HG03575 (cell line): ENCODE measurements around the gene DMPK.

Experiments
- ATAC-seq: cut with Tn5 transposase; IDR thresholded peaks from one replicate; pipeline ENCODE4 v1.9.1; 2021; ENCODE audit not compliant: unreplicated experiment, insufficient number of reproducible peaks, low FRiP score; ENCODE audit errors: extremely low read depth

DMPK gene

DNA sequence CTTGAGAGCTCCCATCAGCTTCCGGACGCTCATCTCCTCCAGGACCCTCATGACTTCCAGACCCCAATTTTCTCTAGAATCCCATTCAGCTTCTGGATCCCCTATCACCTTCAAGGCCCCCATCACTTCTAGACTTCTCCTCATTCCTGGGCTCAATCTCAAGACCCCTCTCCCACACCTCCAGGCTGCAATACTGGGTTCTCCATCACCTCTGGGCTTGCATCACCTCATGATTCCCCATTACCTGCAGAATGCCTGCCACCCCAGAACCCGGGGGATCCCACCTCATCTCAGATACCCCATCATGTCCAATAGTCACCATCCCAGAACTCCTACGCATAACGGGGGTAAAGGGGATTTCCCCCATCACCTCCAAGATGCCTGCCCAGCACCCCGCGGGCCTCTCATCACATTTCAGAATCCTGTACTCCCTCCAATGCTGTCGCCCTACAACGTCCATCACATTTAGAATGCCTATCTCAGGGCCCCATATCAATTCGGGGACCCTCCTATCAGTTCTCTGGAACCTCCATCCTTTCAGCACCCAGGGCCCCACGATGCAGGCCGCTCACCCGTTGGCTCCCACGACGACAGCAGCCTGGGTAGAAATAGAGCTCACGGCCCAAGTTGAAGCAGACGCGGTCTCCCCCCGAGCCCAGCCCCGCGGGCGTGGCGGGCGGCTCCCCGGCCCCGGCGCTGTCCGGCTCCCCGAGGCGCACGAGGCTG, 9.6 kb upstream of the DMPK start:
- ATAC-seq, result no peak

DNA sequence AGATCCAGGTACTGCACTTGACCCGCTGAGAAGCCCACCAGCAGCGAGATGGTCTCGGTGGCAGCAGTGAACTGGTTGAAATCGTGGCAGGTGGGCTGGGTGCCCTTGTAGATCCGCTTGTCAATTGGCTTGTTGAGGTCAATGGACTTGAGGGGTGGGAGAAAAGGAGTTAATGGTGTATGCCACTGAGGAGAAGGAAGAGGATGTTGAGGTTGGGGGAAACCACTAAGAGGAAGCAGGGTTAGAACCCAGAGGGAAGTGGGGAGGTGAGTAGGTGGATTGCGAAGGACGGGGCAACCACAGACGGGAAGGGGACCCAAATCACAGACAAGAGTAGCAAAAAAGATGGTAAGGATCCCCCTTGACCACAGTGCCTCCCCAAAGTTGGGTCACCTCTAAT, 8.7 kb upstream of the DMPK start:
- no peak for ATAC-seq

DNA sequence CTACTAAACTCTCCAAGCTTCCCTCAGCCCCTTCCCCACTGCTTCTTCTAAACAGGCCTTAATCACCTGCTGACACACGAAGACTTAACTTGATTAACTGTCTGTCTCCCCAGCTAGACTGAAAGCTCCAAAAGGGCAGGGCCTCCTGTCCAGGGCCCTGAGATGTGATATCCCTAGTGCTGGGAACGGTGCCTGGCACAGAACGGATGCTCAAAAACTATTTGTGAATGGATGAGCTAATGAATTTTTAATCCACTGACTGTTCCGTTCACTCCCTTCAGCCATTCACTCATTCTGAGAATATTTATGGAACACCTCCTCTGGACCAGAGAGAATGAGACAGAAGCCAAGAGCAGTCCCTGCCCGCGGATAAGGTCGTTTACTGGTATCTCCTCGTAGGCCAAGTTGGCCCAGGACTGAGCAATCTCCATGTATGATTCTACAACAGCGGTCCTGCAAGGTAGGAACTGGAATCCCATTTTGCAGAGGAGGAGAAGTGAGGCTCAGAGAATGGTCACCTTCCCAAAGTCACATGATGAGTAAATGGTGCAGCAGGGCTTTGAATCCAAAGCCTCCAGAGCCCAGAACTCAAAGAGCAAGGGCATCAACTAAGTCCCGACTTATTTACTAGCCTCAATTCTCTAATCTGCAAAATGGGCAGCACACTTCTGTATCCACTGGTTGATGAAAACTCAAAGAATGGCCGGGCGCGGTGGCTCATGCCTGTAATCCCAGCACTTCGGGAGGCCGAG, 6.9 kb upstream of the DMPK start:
- ATAC-seq, result no peak

DNA sequence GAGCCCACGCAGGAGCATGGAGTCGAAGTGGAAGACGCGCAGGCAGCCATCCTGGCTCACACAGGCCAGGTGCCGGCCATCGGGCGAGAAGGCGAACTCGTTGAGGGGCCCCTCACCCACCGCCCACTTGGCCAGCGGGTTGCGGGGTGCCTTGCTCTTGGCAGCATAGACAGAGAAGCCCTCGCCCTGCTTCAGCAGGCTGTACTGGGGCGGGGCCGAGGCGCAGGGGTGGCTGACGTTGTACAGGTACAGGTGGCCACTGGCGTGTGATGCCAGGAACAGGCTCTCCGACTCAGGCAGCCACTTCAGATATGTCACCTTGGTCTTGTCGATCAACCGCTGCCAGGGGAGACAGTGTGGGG, 4.2 kb upstream of the DMPK start:
- ATAC-seq, result no peak

DNA sequence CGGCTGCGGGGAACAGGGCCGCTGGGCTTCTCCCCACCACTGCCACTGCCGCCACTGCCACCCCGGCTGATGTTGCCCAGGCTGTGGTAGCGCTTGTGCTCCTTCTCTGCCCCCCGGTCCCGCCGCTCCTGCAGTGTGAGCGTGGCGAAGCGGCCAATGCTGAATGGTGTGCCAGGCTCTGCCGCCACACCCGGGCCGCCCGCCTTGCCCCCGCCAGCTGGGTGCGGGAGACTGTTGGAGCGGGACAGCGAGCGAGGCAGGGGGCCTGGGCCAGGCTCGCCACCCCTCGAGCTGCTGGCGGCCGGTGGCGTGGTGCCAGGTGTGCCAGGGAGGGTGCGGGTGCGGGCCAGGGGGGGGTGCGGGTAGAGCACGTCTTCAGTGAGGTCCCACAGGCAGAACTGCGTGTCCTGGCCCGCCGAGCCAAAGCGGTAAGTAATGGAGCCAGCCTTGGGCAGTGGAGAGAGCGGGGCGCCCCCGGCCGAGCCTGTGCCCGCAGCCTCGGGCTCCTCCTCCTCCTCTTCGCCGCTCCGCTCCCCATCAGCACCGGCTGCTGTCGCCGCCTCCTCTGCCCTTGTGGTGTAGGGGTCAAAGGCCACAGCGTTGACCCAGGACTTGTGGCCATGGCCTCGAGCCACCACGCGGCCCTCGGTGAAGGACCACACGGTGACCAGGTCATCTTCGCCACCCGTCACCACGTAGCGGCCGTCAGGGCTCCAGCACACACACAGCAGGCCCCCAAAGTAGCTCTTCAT, 3.7 kb upstream of the DMPK start:
- no peak for ATAC-seq

DNA sequence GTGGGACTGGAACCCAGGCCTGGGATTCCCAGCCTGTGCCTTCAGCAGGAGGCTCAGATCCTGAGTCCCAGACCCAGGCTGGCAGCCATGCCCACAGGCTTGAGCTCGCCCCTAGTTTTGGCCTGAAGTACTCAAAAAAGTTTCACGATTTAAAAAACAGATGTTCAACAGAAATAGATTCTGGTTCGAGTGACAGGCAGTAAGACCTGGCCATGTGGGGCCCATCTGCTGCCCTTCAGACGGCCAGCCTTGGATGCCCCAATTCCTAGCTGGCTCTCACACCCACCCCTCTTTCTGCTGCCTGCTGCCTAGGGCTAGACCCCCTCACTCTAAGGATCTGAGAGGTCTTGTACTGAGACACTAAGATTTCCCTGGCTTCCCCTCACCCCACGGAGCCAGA, 2.8 kb upstream of the DMPK start:
- no peak for ATAC-seq

DNA sequence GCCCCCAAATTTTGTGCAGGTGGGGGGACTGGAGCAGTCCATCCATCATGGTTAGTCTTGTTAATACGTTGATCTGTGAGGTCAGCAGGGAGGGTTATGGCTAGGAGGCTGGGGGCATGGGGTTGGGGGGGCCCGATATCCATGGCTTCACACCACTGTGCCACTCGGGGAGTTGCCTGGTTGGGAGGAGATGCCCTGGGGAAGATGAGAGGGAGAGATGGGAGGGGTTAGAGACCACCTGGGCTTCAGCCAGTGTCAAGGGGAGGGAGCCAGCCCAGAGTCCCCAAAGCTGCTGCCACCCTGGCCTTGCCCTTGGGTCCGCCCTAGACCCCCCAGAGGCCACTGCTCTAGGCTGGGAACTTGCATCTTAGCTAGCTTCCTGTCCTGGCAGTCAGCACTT, 1.8 kb upstream of the DMPK start:
- no peak for ATAC-seq

DNA sequence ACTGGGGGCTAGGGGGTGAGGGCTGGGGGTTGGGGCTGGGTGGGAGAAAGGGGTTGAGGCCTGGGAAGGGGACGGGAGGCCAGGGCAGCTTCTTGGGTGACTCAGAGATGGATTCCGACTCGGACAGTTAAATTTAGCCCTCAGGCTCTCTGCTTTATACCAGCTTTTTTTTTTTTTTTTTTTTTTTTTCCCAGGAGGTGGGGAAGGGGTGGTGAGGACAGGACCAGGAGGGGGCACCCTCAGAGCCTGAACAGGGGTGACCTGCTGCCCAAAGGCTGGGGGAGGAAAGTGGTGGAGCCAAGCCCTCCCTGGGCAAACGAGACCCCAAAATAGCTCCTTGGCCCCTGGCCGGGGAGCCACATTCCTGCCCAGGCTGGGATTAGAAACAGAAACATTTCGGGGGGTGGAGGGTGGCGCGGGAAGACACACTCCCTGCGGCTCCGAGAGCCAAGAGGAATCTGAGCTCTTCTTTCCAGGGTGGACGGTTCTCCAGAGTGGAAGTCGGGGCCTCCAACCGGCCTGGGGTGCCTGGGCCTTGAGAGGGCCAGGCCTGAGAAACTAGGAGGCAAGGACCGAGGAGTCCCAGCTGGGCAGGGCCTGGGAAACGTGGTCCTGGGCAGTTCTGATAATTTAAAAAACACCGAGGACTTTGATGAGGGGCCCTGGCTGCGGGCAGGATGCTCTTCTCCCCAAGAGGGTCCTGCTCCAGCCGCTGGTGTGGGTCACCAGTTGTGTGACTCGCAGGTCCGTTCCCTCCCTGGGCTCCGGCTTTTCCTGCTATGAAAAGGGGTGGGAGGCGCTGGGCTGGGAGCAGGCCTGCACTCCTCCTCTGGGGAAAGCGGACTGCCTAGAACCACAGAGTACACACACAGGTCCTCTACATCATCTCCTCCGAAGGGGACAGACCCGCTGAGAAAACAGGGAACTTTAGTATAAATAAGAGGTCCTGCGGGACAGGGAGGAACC, 813 bp upstream of the DMPK start:
- no peak for ATAC-seq

DNA sequence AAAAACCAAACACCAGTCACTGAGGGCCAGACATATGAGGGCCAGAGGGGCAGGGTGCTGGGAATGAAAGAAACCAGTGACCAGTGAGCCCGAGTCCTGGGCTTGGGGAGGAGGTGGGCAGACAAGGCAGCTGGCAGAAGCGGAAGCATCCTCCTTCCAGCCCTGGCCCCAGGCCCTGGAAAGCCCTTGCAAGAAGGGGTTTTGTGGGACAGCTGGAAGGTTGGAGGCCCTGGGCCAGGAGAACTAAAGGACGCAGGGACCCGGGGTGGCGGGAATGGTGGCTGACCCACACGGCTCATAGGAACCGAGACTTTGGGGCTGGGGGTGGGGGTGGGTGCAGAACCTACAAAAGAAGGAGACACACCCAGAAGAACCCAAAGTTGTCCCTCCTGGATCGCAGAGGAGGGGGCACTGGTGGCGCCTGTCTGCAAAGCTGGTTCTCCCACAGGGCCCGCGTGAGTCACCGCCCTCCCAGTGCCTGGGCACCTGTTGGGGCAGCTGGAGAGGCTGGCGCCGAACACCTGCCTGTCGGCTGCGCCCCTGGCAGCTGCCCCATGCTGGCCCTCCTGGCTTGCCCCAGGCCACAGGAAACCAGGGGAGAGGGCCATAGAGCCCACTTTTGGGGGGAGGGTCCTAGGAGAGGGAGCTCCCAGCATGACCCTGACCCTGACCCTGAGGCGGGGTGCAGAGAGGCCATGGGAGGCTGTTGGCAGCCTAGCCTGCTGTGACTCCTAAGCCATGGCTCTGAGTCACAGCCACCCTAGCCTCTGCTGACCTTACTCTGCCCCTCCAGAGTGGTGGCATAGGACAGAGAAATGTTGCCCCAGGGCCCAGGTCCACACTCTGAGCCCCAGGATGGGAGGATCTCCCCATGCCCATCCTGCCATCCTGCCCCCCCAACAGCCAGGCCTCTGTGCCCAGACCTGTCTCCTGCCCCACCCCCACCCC, 802 bp downstream of the DMPK start:
- no peak for ATAC-seq

DNA sequence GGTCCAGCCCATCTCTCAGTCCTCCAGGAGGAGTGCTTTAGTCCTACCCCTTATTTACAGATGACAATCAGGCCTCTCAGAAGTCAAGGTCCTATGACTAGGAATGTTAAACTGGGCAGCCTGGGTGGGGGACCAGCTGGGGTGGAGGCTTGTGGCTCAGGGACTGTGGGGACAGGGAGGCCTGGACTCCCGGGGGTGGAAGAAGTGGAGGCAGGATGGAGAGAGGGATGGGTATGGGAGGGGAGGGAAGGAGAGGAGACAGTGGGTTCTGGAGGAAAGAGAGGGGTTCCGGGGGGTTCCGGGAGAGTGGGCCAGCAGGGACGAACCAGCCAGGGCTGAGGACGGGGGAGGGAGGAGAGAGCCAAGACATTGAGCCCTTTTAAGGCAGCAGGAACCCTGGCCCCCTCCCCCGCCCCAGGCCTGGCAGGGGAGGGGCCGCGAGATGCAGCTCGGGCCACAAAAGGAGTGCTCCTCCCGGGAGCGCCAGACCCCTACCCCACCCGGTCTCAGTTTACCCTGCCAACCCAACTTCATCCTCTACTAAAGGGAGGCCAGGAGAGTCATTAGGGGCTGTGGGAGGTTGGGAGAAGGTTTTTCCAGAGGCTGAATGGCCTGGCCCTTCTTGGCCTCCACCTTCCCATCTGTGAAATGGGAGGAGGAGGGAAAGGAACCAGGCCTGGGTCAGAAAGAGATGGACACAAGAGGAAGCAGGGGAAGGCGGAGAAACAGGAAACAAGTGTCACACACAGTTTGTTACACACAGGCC, 1.7 kb downstream of the DMPK start:
- ATAC-seq, result no peak

DNA sequence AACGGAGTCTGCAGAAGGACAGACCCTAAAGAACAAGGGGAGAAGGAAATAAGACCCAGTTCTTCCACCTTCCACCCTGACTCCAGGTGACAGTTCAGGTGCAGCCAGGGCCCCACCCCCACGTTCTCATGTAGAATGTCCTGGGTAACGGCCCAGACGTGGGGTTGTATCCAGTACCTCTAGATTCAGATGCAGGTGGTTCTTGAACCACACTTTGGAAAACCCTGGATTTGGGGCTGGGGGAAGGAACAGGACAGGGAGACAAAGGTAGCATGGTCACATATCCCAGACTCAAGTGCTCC, 2.2 kb downstream of the DMPK start:
- ATAC-seq, result peak; percentile 6

DNA sequence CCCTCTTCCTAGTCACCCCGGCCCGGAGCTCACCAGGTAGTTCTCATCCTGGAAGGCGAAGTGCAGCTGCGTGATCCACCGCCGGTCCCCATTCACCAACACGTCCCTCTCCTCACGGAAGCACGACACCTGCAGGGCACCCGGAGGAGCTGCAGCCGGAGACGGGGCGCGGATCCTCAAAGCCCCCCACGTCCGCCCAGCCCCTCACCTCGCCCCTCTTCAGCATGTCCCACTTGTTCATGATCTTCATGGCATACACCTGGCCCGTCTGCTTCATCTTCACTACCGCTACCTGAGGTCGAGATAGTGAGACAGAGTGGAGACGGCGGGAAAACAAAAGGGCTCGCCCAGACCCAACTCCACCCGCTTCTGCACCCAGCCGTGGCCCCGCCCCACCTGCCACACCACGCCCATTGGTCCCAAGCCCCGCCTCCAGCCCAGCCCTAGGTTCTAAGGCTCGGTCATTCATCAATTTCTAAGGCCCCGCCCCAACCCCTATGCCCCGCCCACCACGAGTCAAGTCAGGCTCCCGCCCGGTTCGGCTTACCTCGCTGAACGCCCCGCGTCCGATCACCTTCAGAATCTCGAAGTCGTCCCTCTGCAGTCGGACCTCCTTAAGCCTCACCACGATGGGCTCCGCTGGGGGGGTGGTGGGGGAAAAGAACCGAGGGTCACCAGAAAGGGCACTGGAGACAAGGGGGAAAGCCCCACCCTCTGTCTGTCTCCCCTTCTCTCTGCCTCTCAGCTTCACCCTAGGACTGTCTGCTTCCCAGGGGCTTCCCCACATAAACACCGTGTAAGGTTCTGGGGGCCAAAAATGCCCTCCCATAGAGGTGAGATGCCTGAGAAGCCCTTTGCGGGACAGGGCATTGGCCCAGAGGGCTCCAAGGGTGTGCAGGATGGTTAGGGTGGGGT, 2.8 kb downstream of the DMPK start:
- peak; percentile 59 for ATAC-seq

DNA sequence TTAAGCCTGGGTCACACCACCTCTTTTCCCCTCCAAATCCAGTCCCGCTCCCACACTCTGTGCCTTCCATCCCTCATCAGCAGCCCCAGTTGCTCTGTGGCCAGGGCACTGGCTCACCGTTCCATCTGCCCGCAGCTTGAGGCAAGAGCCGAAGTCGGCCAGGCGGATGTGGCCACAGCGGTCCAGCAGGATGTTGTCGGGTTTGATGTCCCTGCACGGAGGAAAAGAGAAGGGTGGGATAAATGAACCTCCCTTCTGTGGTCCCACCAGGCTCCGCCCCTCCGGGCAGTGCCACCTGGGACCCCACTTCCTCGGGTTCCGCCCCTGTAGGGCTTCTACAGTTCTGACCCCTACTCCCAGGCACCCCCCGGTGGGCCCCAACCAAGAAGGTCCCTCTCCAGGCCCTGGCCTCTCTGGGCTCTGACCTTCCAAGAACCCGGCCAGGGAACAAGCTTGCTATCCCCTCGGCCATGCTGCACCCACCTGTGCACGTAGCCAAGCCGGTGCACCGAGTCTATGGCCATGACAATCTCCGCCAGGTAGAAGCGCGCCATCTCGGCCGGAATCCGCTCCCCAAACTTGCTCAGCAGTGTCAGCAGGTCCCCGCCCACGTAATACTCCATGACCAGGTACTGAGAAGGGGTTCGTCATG, 4.2 kb downstream of the DMPK start:
- ATAC-seq, result no peak

DNA sequence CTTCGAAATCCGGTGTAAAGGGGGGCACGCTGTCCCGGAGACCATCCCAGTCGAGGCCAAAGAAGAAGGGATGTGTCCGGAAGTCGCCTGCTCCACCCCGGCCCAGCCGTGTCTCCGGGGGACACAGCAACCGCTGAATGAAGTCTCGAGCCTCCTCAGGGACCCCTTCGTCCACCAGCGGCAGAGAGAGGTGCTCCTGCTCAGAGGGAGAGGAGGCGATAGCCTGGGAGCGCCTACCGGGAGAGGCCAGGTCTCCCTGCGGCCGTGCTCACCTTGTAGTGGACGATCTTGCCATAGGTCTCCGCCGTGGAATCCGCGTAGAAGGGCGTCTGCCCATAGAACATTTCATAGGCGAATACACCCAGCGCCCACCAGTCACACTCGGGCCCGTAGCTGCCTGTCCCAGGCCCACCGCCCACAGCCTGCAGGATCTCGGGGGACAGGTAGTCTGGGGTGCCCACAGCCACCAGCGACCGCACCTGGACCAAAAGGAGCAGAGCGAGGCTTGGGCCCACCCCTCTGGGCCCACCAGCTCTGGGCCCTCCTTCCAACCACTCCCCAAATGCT, 4.8 kb downstream of the DMPK start:
- ATAC-seq, result no peak

DNA sequence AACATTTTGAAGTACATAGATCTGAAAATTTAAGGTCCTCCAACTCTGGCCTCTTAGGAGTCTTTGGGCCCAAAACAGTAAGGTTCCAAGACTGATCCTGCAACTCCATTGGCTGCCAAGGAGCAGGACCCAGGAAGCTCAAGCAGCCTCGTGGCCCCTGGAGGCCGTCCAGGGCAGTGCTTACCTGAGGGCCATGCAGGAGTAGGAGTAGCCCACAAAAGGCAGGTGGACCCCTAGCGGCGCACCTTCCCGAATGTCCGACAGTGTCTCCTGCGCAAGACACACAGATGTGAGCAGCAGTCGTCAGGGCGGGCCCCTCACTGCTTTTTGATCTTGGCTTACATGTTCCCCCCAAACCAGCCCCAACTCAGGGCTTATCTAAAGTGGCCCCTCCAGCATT, 7.5 kb downstream of the DMPK start:
- ATAC-seq, result no peak

DNA sequence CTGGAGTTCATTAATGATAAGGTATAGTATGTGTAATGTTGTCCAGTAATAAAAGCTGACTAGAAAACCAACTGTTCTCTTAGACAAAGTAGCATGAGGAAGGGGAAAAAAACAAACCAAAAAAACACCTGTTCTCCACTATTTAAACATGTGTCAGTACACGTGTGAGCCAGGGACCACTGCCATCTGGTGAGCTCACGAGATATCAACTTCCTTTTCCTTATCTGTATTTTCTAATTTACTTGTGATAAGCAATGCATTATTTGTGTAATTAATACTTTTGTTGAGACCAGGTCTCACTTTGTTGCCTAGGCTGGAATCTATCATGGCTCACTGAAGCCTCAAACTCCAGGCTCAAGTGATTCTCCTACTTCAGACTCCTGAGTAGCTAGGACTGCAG, 8.9 kb downstream of the DMPK start:
- no peak for ATAC-seq
